Measurements from ENCODE around the gene TAF4B.

- no peak for TF ChIP-seq SPI1 (IDR thresholded peaks at IDR 0.05; ENCODE audit: borderline replicate concordance, insufficient read depth, low read depth, low read length)
- TF ChIP-seq REST (IDR thresholded peaks at IDR 0.05; ENCODE audit: low read depth, low read length) = no peak
- TF ChIP-seq CTCF (IDR thresholded peaks at IDR 0.05 in 2 of 3, conservative IDR thresholded peaks at IDR 0.05 in 1 of 3; ENCODE audit: control insufficient read depth in 2 of 3, extremely low read depth in 1 of 3, insufficient read depth in 1 of 3, low read depth in 3 of 3, low read length in 3 of 3) = no peak
These were observed 53.2 kb downstream of the TAF4B start for GRCh38 chr18:26279428-26279827.

Measured in GM12878 (cell line).